HL-60 (cell line): ENCODE results near the gene PUDP.

Experiments
- DNase-seq, 2 experiments: peaks; one replicate each; pipeline ENCODE4 v3.0.0-alpha.2; 2010 to 2020; ENCODE audit warnings: low read depth in 1 of 2, low spot score in 1 of 2
- H3K27ac ChIP-seq: fragments of 250-450 bp; sonication (Bioruptor Pico); replicated peaks from 2 replicates; pipeline ENCODE4 v1.5.1; 2020; ENCODE audit warnings: mild to moderate bottlenecking, moderate library complexity
- H3K27me3 ChIP-seq: fragments of 250-450 bp; sonication (Bioruptor Pico); 2 replicates; pipeline ENCODE4 v1.5.1; 2021; ENCODE audit warnings: mild to moderate bottlenecking, moderate library complexity; ENCODE audit not compliant: insufficient read depth, poor library complexity, severe bottlenecking
- H3K4me3 ChIP-seq: replicated peaks from 2 replicates; pipeline ENCODE4 v1.5.1; 2011; ENCODE audit warnings: mild to moderate bottlenecking, control low read depth, low read length; ENCODE audit not compliant: insufficient read depth
- GABPA ChIP-seq: IDR thresholded peaks from 2 replicates; pipeline ENCODE4 v1.6.1; 2012; ENCODE audit warnings: low read depth
- POLR2AphosphoS5 ChIP-seq: IDR thresholded peaks from 2 replicates; pipeline ENCODE4 v1.6.1; 2012; ENCODE audit warnings: low read depth
- SPI1 ChIP-seq: IDR thresholded peaks from 2 replicates; pipeline ENCODE4 v1.6.1; 2012; ENCODE audit warnings: low read depth, mild to moderate bottlenecking, borderline replicate concordance
- TF ChIP-seq, protein P1 (sequence below): IDR thresholded peaks from 2 replicates; pipeline ENCODE4 v1.6.1; 2012; ENCODE audit warnings: low read depth; ENCODE audit not compliant: insufficient replicate concordance
- TF ChIP-seq, protein P2 (sequence below): IDR thresholded peaks from one replicate; pipeline ENCODE4 v1.5.1; 2011; ENCODE audit warnings: low read length, control low read depth, inconsistent platforms; ENCODE audit not compliant: insufficient read depth

PUDP gene

GRCh38 chrX:7131621-7132020, 16.3 kb downstream of the PUDP start:
- Histone ChIP-seq H3K27me3 (no peaks in the 10 kb centered on the region), H3K4me3 (no peak overlapping the region), H3K27ac (no peak overlapping the region)
- no peak for DNase-seq
- TF ChIP-seq GABPA (no peak), POLR2AphosphoS5 (no peak), SPI1 (no peak)
- TF ChIP-seq, protein P1, sequence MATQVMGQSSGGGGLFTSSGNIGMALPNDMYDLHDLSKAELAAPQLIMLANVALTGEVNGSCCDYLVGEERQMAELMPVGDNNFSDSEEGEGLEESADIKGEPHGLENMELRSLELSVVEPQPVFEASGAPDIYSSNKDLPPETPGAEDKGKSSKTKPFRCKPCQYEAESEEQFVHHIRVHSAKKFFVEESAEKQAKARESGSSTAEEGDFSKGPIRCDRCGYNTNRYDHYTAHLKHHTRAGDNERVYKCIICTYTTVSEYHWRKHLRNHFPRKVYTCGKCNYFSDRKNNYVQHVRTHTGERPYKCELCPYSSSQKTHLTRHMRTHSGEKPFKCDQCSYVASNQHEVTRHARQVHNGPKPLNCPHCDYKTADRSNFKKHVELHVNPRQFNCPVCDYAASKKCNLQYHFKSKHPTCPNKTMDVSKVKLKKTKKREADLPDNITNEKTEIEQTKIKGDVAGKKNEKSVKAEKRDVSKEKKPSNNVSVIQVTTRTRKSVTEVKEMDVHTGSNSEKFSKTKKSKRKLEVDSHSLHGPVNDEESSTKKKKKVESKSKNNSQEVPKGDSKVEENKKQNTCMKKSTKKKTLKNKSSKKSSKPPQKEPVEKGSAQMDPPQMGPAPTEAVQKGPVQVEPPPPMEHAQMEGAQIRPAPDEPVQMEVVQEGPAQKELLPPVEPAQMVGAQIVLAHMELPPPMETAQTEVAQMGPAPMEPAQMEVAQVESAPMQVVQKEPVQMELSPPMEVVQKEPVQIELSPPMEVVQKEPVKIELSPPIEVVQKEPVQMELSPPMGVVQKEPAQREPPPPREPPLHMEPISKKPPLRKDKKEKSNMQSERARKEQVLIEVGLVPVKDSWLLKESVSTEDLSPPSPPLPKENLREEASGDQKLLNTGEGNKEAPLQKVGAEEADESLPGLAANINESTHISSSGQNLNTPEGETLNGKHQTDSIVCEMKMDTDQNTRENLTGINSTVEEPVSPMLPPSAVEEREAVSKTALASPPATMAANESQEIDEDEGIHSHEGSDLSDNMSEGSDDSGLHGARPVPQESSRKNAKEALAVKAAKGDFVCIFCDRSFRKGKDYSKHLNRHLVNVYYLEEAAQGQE = no peak
- TF ChIP-seq, protein P2, sequence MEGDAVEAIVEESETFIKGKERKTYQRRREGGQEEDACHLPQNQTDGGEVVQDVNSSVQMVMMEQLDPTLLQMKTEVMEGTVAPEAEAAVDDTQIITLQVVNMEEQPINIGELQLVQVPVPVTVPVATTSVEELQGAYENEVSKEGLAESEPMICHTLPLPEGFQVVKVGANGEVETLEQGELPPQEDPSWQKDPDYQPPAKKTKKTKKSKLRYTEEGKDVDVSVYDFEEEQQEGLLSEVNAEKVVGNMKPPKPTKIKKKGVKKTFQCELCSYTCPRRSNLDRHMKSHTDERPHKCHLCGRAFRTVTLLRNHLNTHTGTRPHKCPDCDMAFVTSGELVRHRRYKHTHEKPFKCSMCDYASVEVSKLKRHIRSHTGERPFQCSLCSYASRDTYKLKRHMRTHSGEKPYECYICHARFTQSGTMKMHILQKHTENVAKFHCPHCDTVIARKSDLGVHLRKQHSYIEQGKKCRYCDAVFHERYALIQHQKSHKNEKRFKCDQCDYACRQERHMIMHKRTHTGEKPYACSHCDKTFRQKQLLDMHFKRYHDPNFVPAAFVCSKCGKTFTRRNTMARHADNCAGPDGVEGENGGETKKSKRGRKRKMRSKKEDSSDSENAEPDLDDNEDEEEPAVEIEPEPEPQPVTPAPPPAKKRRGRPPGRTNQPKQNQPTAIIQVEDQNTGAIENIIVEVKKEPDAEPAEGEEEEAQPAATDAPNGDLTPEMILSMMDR = no peak

- no peak for TF ChIP-seq POLR2AphosphoS5
- TF ChIP-seq GABPA = no peak
- TF ChIP-seq, protein P2 = no peak
- no peak for TF ChIP-seq SPI1
- TF ChIP-seq, protein P1 = no peak
- DNase-seq = no peak
- Histone ChIP-seq H3K27me3 (no peaks in the 10 kb centered on the region), H3K27ac (no peak overlapping the region), H3K4me3 (no peak overlapping the region)
These were observed 20.9 kb downstream of the PUDP start for GRCh38 chrX:7127056-7127455.

DNA sequence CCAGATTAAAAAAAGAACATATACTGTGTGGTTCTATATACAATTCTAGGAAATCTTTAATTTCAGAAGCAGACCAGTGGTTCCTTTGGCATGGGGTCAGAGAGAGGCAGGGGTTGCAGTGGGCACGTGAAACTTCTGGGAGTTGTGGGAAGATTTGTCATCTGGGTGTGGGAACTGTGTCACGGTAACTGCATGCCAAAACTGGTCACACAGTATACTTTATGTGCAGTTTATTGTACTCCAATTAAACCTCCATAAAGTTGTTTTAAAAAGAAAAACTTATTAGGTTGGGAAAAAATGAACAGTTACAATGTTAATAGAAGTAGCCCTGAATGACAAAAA, 27.1 kb downstream of the PUDP start:
- TF ChIP-seq POLR2AphosphoS5 (no peak), SPI1 (no peak), GABPA (no peak)
- TF ChIP-seq, protein P1 = no peak
- TF ChIP-seq, protein P2 = no peak
- Histone ChIP-seq H3K27me3 (no peaks in the 10 kb centered on the region), H3K27ac (no peak overlapping the region), H3K4me3 (no peak overlapping the region)
- DNase-seq = no peak
